Transverse colon (tissue), 4 donors: ENCODE data around the gene NT5DC1.

Experiments
- CTCF ChIP-seq, 5 experiments: fragments of 200-600 bp in 3 of 5; fragments of 450-650 bp in 2 of 5; sonication (generic) in 3 of 5; IDR thresholded peaks; 1 replicate in 2 of 5; 2 replicates in 3 of 5; pipeline ENCODE4 v1.5.1; 2016 to 2017; ENCODE audit warnings: antibody characterized with exemption in 5 of 5, inconsistent platforms in 3 of 5, mild to moderate bottlenecking in 2 of 5, moderate library complexity in 1 of 5
- EP300 ChIP-seq: sonication (generic); formaldehyde crosslinking; IDR thresholded peaks from one replicate; pipeline ENCODE4 v1.6.1; 2017; ENCODE audit warnings: antibody characterized with exemption, low read depth
- POLR2A ChIP-seq: fragments of 450-650 bp; IDR thresholded peaks from one replicate; pipeline ENCODE4 v1.6.1; 2016; ENCODE audit warnings: antibody characterized with exemption, mild to moderate bottlenecking, moderate library complexity
- POLR2AphosphoS5 ChIP-seq, 3 donors: sonication (generic); formaldehyde crosslinking; IDR thresholded peaks; one replicate each; pipeline ENCODE4 v1.6.1; 2016; ENCODE audit warnings: antibody characterized with exemption in 3 of 3

GRCh38 chr6:116289876-116290275 lies 189.2 kb downstream of the NT5DC1 start:
- TF ChIP-seq CTCF (IDR thresholded peaks at IDR 0.05) (no peak), POLR2AphosphoS5 (IDR thresholded peaks at IDR 0.05) (no peak), EP300 (no peak), POLR2A (no peak)
